Lower lobe of right lung (tissue), 2 donors: ENCODE results near the gene TTC34. TPM values are rescaled to one million over a fixed set of nuclear protein-coding genes. Genes with fewer than 3 reads are reported as not detected.

Experiments
- ATAC-seq, 2 donors: fragments of 200-7000 bp; cut with Tn5 transposase; one replicate each; pipeline ENCODE4 v1.9.1; 2020 to 2022; ENCODE audit warnings: mild to moderate bottlenecking in 2 of 2, moderate library complexity in 2 of 2
- DNase-seq: peaks from one replicate; pipeline ENCODE4 v3.0.0-alpha.2; 2020
- H3K27ac ChIP-seq: fragments of 200-600 bp; one replicate; pipeline ENCODE4 v1.8.0; 2022
- H3K27me3 ChIP-seq: fragments of 200-600 bp; one replicate; pipeline ENCODE4 v1.8.0; 2022; ENCODE audit warnings: low read depth
- H3K36me3 ChIP-seq: fragments of 200-600 bp; one replicate; pipeline ENCODE4 v1.8.0; 2022; ENCODE audit warnings: mild to moderate bottlenecking
- H3K4me1 ChIP-seq: fragments of 200-600 bp; one replicate; pipeline ENCODE4 v1.8.0; 2022
- H3K4me3 ChIP-seq: fragments of 200-600 bp; one replicate; pipeline ENCODE4 v1.8.0; 2022; ENCODE audit warnings: mild to moderate bottlenecking
- H3K9me3 ChIP-seq: fragments of 200-600 bp; one replicate; pipeline ENCODE4 v1.8.0; 2022
- CTCF ChIP-seq: fragments of 200-600 bp; IDR thresholded peaks from one replicate; pipeline ENCODE4 v1.8.0; 2022; ENCODE audit warnings: antibody characterized with exemption, mild to moderate bottlenecking
- intact Hi-C: fragments of 100-400 bp; cut with DNase I; formaldehyde crosslinking; loops from one replicate; pipeline ENCODE4 v1.11.0; 2022
- total RNA-seq: library from RNA; stranded (reverse); fragmentation: NEBNext Ultra II Directional; extraction: Animal tissue kit (Norgen Biotek cat#: 25700); gene quantifications from one replicate; pipeline ENCODE4 v1.2.1, GENCODE V29; 2021
- donor health status: DM: no; HTN: yes; CAD: no; lungs with severe emphysema.

Gene TTC34
- total RNA-seq, 1 donor from 2014 or later = 2.6 TPM

- intact Hi-C loops = no loop called here
- Histone ChIP-seq H3K36me3 (no peaks in the 10 kb centered on the region), H3K4me3 (no peak overlapping the region), H3K27me3 (peaks cover 21% of the 10 kb centered on the region), H3K27ac (no peak overlapping the region), H3K4me1 (no peaks in the 10 kb centered on the region), H3K9me3 (peaks cover 4% of the 10 kb centered on the region)
- ATAC-seq (no peak), DNase-seq (no peak)
- no peak for TF ChIP-seq CTCF
These were observed 10.6 kb upstream of the TTC34 start for GRCh38 chr1:2812136-2812535.

GRCh38 chr1:2811533-2811918 lies 10.0 kb upstream of the TTC34 start:
- DNase-seq = no peak
- TF ChIP-seq CTCF = no peak
- no peaks in the 10 kb centered on the region for H3K4me1 ChIP-seq
- H3K36me3 ChIP-seq = no peaks in the 10 kb centered on the region
- peaks cover 20% of the 10 kb centered on the region for H3K27me3 ChIP-seq
- peaks cover 4% of the 10 kb centered on the region for H3K9me3 ChIP-seq
- no peak overlapping the region for H3K4me3 ChIP-seq
- intact Hi-C loops = no loop called here
- ATAC-seq = no peak
- no peak overlapping the region for H3K27ac ChIP-seq

GRCh38 chr1:2810899-2811532 lies 9.5 kb upstream of the TTC34 start:
- DNase-seq (no peak), ATAC-seq (no peak)
- peaks cover 4% of the 10 kb centered on the region for H3K9me3 ChIP-seq
- H3K36me3 ChIP-seq = no peaks in the 10 kb centered on the region
- no peaks in the 10 kb centered on the region for H3K4me1 ChIP-seq
- H3K4me3 ChIP-seq = no peak overlapping the region
- intact Hi-C loops = no loop called here
- H3K27ac ChIP-seq = no peak overlapping the region
- no peak for TF ChIP-seq CTCF
- H3K27me3 ChIP-seq = peaks cover 21% of the 10 kb centered on the region

DNA sequence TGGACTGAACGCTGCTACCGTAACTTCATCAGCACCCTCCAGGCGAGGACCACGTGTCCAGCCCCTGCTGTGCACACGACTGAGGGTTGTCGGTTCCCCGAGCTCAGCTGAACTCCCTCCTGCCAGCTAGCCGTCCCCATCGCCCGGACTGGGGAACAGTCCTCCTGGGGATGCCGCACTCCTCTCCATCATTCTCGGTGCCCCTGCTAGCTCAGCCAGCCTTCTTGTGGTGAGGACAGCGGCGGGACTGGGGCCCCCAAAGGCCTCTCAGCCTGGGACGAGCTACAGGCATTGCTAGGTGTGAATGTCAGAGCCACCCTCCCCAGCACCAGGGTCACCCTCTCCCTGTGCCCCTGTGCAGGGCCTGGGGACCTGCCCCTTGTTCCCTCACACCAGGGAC lies 8.8 kb upstream of the TTC34 start:
- Histone ChIP-seq H3K4me1 (no peaks in the 10 kb centered on the region), H3K9me3 (peaks cover 4% of the 10 kb centered on the region), H3K27ac (no peak overlapping the region), H3K36me3 (no peaks in the 10 kb centered on the region), H3K4me3 (no peak overlapping the region), H3K27me3 (peaks cover 23% of the 10 kb centered on the region)
- DNase-seq (no peak), ATAC-seq (no peak)
- no peak for TF ChIP-seq CTCF
- intact Hi-C loops = no loop called here

GRCh38 chr1:2809656-2810055 lies 8.2 kb upstream of the TTC34 start:
- Histone ChIP-seq H3K27ac (no peak overlapping the region), H3K9me3 (peaks cover 4% of the 10 kb centered on the region), H3K36me3 (no peaks in the 10 kb centered on the region), H3K4me1 (no peaks in the 10 kb centered on the region), H3K27me3 (peaks cover 30% of the 10 kb centered on the region), H3K4me3 (no peak overlapping the region)
- intact Hi-C loops = no loop called here
- TF ChIP-seq CTCF = no peak
- DNase-seq (no peak), ATAC-seq (no peak)
